ENCODE data around the gene CEACAM18.
"Not testable (repeated sequence)": the region's sequence is repeated elsewhere in the genome, so short reads cannot be mapped to it uniquely, and the experiment has no call there.

Gene CEACAM18

DNA sequence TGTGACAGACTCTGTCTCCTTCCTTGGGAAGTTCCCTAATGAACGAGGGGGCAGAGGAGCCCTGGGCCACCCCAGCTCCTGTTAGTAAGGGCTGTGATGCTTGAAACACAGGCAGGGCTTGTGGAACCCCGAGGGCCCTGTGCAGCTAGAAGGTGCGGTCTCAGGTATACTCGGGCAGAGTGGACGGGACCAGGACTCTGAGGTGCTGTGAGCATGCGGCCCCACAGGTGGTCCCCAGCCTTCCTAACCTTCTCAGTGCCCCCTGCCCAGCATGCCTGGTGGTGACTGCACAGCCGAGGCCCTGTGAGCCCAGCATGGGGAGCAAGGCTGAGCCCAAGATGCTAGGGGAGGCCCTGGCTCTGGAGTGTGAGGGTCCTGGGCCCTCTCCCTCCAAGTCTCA, 16.1 kb upstream of the CEACAM18 start:
- DNase-seq, result no peak

DNA sequence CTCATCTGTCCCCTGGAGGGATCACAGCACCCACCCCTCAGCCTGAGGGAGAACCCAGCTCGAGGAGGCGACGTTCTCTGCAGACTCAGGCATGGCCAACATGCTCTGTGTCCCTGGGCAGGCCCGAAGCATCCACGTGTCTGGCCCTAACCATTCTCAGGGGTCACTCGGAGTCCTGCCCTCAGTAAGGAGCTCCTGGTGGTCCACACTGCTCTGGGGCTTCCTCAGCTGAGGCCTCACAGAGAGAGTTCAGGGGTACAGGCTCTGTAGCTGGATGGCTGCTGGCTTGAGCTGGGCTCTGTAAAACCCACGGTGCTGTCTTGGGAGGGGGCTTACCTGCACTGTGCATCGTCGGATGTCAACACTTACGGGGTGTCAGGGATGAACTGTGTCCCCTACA, 15.7 kb upstream of the CEACAM18 start:
- no peak for DNase-seq

DNA sequence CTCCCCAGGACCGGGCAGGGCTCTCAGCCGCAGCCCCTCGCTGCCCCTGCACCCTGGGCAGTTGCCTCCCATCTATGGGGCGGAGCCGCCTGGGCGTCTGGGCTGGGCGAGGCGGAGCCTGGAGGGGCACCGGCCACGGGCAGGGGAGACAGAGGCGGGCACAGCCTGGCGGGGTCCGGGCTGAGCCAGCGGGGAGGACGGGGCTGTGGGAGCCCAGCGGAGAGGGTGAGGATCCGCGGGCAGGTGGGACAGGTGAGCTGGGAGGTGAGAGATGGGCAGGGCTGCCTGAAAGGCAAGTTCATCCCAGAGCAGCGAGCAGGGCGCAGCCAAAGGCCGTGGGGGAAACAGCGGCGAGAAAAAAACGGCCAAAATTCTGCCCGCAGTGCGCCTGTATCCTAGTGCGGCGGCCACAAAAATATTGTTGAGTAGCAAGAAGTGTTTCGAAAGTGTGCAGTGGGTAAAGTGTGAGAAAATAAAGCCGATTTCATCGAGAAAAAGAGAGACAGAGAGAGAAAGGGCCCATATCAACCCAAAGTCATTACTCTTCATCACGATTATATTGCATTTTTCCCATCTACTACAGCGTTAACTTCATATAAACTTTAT, 14.3 kb upstream of the CEACAM18 start:
- not testable (repeated sequence) for DNase-seq

- no peak for DNase-seq
These were observed 11.6 kb upstream of the CEACAM18 start for GRCh38 chr19:51466723-51467122.

DNA sequence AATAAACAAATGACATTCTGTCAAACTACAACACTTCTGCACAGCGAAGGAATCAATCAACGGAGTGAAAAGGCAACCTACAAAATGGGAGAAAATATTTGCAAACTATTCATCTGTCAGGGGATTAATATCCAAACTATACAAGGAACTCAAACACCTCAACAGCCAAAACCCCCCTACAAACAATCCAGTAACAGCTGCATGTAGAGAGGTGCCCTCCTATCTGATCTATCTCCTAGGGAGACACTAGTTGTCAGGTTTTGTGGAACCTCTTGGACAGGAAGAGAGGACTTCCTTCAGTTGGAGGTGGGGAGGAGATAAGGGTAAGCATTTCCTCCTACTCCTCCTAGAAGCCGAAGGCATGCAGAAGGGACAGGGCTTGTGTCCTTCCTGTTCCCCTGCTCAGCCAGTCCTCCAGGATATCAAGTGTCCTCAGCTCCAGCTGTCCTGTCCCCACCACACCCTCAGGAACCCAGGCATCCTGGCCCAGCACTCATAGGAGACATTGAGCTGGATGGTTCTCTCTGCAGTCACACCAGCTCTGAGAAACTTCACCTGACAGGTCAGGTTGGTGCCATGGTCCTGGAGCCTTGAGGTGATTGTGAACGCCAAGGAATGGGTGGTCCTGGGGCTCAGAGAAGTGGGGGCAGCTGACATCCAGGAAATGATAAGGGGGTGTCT, 10.3 kb upstream of the CEACAM18 start:
- peak; percentile 52 for DNase-seq

DNA sequence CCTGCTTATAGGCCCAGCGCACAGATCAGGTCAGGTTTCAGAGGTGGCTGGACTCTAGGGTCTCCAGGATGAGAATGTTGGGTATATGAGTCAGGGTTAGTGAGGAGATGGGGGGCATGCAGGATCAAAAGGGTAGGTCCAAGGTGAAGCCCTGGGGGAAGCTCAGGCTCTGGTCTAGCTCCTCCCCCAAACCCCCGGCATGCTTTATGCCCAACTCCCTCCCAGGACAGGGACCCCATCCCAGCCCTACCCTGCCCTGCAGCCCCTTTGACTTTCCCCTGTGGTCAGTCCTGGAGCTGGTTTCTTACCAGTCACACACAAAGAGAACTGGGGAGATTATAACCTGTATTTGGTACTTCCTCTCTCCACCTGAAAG, 9.8 kb upstream of the CEACAM18 start:
- DNase-seq, result no peak

DNA sequence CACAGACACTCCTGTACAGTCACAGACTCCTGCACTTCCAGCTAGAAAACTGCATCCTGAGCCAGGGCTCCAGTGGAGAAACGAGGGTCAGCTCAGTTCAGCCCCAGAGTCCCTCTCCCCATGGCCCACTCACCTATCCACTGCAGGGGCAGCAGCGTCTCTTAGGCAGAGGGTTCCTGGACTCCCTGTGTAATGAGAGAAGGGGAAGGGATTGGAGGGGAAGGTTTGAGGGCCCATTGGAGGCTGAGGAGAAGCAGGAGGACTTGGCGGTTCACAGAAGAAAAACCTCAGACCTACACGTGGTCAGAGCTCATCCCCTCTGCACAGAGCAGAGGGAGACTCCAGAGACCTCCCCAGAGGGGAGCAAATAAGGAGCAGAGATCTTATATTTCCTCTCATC, 9.2 kb upstream of the CEACAM18 start:
- no peak for DNase-seq

- no peak for DNase-seq
These were observed 8.7 kb upstream of the CEACAM18 start for GRCh38 chr19:51469629-51470028.

- no peak for DNase-seq
These were observed 7.4 kb upstream of the CEACAM18 start for GRCh38 chr19:51470966-51471365.

DNA sequence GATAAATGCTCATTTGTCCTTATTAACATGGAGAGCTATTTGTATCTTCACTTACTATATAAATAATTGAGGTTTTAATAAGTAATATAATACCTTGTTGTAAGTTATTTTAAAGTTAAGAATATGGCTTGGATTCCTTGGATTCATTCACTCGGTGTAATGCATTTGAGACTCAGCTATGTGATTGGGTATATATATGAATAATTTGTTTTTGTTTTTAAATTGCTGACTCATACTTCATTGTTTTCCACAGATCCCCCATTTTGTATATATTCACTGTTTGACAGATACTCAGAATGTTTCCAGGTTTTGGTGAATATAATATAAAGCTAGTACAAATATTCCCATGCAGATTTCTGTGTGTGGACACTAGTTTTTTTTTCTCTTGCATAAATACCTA, 6.8 kb upstream of the CEACAM18 start:
- no peak for DNase-seq

DNA sequence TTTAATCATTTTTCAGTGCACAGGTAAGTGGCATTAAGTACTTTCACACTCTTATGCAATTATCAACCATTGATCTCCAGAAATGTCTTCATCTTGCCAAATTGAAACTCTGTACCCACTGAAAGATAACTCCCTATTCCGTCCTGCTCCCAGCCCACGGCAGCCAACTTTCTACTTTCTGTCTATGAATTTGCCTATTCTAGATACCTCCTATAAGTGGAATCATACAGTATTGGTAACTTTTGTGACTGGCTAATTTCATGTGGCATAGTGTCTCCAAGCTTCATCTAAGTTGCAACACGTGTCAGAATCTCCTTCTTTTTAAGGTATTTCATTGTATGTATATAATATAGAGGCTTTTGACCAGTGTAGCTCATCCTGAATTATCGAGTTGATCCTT, 5.7 kb upstream of the CEACAM18 start:
- DNase-seq, result no peak

DNA sequence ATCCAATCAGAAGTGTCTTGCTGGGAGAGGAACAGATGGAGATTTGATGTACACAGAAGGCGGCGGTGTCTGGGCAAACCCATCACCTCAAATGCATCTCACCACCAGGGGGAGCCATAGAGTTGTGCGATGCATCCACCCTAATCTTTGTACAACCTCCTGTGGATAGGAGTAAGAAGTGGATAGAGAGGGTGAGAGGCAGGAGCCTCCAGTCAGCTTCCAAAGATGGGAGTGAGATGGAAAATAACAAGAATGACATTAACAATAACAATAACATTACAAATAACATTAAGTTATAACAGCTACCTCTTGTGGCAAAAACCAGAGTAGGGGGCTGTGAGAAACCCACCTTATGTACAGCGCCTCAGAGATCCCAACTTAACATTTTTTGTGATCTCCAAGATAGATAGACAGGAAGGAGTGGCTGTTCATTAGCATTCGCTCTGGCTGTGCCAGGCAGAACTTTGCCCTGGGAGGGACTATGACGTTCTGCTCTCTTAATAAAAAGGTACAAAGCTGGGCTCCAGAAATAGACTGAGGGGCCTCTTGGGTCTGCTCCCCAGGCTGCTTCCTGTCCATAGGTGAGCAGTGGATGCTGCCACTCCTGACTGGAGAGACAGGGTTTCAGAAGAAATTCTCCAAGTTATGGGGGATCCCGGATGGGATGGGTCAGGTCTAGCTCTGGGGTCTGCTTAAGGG, 5.2 kb upstream of the CEACAM18 start:
- peak; percentile 85 for DNase-seq

GRCh38 chr19:51476164-51476563, 2.2 kb upstream of the CEACAM18 start:
- no peak for DNase-seq

GRCh38 chr19:51477344-51477743, 995 bp upstream of the CEACAM18 start:
- no peak for DNase-seq

DNA sequence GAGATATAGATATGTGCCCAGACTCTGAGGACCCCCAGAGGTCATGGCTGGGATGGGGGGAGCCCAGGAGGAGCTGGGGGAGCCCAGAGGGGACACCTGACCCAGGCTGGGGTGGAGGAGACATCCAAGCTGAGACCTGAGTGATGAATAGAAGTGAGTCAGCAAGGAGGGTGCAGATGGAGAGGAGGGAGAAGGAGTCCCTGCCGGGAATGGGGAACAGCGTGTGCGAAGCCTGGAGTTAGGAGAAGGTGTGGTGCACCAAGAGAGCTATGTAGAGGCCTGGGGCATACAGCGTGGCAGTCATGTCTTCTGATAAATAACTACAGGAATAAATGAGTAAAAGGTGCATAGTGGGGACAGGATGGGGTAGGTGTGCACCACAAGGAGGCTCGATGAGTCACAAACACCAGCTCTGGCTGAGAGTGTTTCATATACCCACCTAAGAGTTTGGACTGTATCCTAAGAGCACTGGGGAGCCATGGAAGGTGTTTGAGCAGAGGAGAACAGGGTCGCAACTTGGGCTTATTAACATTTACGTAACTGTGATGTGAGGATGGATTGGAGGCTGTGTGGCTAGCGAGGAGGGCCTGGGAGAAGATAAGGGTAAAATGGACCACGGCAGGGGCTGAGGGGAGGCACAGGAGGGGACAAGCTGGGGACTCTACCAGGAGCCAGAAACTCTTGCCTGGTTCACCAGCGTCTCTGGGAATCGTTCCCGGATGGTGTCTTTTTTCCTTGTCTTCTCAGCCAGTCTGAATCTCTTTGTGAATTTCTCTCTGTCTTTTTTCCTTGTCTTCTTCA, 1.4 kb downstream of the CEACAM18 start:
- no peak for DNase-seq

- DNase-seq, result no peak
These were observed 2.3 kb downstream of the CEACAM18 start for GRCh38 chr19:51480590-51480989.

GRCh38 chr19:51485960-51486660, 7.8 kb downstream of the CEACAM18 start:
- no peak for DNase-seq

GRCh38 chr19:51488491-51488890, 10.2 kb downstream of the CEACAM18 start:
- no peak for DNase-seq

DNA sequence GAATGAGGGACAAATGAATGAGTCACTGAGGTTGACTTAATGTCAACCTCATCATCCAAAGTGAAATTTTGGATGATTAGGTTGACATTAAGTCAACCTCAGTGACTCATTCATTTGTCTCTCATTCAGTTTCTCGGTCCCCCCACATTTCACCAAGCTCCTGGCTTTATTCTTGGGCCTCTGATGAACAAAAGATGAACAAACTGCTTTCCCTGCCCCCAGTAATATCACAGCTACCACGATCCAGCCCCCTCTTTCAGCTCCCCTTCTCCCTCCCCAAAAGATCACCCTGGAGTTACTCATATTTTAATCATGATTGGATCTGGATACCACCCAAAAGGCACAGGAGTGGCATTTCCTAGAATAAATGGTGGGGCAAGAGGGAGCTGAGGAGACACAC, 10.8 kb downstream of the CEACAM18 start:
- DNase-seq, result no peak

- DNase-seq, result no peak
These were observed 12.3 kb downstream of the CEACAM18 start for GRCh38 chr19:51490676-51491075.

GRCh38 chr19:51491586-51491985, 13.2 kb downstream of the CEACAM18 start:
- DNase-seq, result no peak

DNA sequence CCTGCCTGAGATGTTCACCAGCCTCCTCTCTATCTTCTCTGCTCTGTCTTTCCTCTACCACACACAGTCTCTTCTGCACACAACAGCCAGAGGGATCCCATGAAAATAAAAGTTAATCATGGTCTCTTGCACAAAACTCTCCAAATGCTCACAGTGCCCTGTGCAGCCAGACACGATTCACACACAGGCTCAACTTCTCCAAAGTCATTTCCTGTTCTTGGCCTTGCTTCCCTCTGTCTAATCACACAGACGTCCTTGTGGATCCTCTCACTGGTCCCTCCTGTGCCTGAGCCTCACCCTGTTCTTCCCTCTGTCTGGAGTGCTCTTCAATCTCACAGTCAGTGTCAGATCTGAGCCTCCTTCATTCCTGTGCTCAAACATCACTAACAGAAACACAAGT, 15.4 kb downstream of the CEACAM18 start:
- DNase-seq, result no peak

DNA sequence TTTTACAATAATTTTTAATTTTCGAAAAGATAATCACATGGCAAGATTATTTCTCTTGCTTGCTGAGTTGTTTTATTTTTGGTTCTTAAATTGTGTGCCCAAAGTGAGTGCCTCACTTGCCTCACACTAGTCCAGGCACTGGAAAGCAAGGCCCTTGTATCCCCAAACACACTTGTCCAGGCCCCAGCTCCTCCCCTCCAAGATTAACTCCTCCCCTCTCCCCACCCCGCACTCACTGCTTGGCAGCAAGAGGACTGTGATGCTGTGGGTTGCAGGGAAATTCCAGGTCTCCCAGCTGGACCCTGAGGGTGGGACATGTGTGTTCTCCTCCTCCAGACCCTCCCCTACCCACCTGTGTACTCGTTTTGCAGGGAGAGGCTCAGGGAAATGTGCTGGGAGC, 19.3 kb downstream of the CEACAM18 start:
- DNase-seq, result no peak
